ENCODE measurements around the gene METRN.

DNA sequence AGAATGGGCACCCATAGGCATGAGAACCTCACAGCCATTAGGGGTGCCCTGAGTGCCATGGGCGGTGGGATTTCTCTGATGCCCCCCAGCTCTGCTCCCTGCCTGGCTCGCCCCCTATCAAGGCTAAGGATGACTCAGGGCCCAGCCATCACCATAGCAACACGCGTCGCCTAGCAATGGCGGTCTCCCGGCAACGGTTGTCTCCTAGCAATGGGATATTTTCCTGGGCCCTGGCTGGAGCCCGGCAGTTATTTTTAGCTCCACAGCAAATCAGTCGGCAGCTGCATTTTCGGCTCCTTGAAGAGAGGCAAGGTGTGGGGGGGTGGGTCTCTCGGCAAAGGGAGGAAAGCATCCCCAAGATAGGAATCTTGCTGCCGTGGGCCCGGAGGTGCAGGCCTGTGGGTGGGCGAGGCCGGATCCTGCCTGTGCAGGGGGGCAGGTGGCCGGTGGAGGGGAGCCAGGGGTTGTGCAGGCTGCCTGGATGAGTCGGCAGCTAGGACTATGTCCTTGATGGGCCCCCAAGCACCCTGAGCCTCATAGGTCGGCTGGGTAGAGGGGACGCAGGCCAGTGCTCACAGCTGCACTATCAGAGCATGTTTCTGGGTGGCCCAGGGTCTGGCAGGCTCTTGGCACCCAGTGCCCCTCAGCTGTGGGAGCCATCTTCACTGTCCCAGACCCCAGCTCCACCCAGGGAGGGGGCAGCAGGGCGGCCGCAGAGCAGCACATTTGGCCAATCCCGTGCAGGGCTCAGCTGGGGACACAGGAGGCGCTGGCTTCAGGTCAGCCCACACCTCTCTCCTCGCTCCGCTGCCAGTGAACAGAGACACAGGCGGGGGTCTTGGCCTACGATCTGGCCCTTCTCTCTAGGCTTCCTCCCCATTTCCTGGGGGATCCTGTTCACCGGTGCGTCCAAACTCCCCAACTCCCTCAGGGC is 5.1 kb upstream of the METRN start:
- no peak for TF ChIP-seq POLR2A (IDR thresholded peaks at IDR 0.05)
- TF ChIP-seq, protein P1, sequence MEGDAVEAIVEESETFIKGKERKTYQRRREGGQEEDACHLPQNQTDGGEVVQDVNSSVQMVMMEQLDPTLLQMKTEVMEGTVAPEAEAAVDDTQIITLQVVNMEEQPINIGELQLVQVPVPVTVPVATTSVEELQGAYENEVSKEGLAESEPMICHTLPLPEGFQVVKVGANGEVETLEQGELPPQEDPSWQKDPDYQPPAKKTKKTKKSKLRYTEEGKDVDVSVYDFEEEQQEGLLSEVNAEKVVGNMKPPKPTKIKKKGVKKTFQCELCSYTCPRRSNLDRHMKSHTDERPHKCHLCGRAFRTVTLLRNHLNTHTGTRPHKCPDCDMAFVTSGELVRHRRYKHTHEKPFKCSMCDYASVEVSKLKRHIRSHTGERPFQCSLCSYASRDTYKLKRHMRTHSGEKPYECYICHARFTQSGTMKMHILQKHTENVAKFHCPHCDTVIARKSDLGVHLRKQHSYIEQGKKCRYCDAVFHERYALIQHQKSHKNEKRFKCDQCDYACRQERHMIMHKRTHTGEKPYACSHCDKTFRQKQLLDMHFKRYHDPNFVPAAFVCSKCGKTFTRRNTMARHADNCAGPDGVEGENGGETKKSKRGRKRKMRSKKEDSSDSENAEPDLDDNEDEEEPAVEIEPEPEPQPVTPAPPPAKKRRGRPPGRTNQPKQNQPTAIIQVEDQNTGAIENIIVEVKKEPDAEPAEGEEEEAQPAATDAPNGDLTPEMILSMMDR (IDR thresholded peaks at IDR 0.05), result no peak
